Measurements from ENCODE around the gene ADCY3. TPM values are rescaled to one million over a fixed set of nuclear protein-coding genes. Genes with fewer than 3 reads are reported as not detected.

Gene ADCY3
- polyA plus RNA-seq, 1 of the 3 experiments (the other 2 are of a cell fraction) = 53.9 TPM

DNA sequence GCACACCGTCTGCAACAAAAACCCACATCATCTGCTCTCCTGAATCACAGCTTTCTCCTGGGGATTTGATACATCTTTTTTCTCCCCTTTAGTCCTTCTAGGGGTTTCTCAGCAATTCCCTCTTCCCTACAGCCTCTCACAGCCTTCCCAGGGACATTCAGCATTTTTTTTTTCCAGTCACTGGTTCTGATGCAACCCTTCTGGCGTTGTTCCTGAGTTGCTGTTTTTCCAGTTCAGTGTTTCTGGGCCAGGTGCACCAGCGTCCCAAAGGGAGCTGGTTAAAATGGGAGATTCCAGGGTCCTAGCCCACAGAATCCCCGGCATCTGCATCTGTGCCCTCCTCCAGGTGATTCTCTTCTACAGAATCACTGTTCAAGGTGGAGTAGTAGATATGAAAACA lies 36.1 kb downstream of the ADCY3 start:
- H3K79me2 ChIP-seq (ENCODE audit: insufficient read depth) = no peaks in the 10 kb centered on the region
- H3K4me1 ChIP-seq (ENCODE audit: control insufficient read depth in 1 of 2, insufficient read depth in 2 of 2, low read depth in 1 of 2, low read length in 1 of 2) = no peaks in the 10 kb centered on the region; a peak in 1 of 4 replicates
- no peaks in the 10 kb centered on the region for H3K36me3 ChIP-seq (replicated peaks in 1 of 2; ENCODE audit: control insufficient read depth in 1 of 2, insufficient read depth in 2 of 2, low read length in 1 of 2)
- no peak overlapping the region for H3K4me3 ChIP-seq (ENCODE audit: low read depth in 2 of 2, low read length in 1 of 2)
- ChIA-PET CTCF (interaction anchor here (0.7 kb wide), 1 partner anchor 222 kb away, joined by 3 read pairs; no protein-coding TSS in a partner anchor), POLR2A (no interaction called here)
- no peaks in the 10 kb centered on the region for H3K27me3 ChIP-seq (ENCODE audit: insufficient read depth)
- H3K9ac ChIP-seq = no peak overlapping the region
- no peaks in the 10 kb centered on the region for H3F3A ChIP-seq (replicated peaks; ENCODE audit: insufficient read depth)
- H3K9me3 ChIP-seq = no peaks in the 10 kb centered on the region
- TF ChIP-seq RXRA (IDR thresholded peaks at IDR 0.05; ENCODE audit: borderline replicate concordance, low read depth) (no peak), GABPA (IDR thresholded peaks at IDR 0.05; ENCODE audit: low read depth) (no peak), TAF1 (IDR thresholded peaks at IDR 0.05; ENCODE audit: borderline replicate concordance, low read depth, low read length) (no peak), RCOR1 (IDR thresholded peaks at IDR 0.05; ENCODE audit: low read length) (no peak), POLR2AphosphoS5 (IDR thresholded peaks at IDR 0.05; ENCODE audit: low read depth, low read length) (no peak), RAD21 (IDR thresholded peaks at IDR 0.05; ENCODE audit: low read length) (no peak), NFIC (IDR thresholded peaks at IDR 0.05; ENCODE audit: borderline replicate concordance) (no peak), NRF1 (IDR thresholded peaks at IDR 0.05; ENCODE audit: low read depth, low read length) (no peak), EP300 (IDR thresholded peaks at IDR 0.05; ENCODE audit: borderline replicate concordance in 1 of 2, low read depth in 1 of 2, low read length in 1 of 2) (no peak), YY1 (IDR thresholded peaks at IDR 0.05; ENCODE audit: low read depth) (no peak)
- TF ChIP-seq, protein P1, sequence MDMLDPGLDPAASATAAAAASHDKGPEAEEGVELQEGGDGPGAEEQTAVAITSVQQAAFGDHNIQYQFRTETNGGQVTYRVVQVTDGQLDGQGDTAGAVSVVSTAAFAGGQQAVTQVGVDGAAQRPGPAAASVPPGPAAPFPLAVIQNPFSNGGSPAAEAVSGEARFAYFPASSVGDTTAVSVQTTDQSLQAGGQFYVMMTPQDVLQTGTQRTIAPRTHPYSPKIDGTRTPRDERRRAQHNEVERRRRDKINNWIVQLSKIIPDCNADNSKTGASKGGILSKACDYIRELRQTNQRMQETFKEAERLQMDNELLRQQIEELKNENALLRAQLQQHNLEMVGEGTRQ (IDR thresholded peaks at IDR 0.05; ENCODE audit: borderline replicate concordance, low read depth, low read length) = no peak
- TF ChIP-seq, protein P2, sequence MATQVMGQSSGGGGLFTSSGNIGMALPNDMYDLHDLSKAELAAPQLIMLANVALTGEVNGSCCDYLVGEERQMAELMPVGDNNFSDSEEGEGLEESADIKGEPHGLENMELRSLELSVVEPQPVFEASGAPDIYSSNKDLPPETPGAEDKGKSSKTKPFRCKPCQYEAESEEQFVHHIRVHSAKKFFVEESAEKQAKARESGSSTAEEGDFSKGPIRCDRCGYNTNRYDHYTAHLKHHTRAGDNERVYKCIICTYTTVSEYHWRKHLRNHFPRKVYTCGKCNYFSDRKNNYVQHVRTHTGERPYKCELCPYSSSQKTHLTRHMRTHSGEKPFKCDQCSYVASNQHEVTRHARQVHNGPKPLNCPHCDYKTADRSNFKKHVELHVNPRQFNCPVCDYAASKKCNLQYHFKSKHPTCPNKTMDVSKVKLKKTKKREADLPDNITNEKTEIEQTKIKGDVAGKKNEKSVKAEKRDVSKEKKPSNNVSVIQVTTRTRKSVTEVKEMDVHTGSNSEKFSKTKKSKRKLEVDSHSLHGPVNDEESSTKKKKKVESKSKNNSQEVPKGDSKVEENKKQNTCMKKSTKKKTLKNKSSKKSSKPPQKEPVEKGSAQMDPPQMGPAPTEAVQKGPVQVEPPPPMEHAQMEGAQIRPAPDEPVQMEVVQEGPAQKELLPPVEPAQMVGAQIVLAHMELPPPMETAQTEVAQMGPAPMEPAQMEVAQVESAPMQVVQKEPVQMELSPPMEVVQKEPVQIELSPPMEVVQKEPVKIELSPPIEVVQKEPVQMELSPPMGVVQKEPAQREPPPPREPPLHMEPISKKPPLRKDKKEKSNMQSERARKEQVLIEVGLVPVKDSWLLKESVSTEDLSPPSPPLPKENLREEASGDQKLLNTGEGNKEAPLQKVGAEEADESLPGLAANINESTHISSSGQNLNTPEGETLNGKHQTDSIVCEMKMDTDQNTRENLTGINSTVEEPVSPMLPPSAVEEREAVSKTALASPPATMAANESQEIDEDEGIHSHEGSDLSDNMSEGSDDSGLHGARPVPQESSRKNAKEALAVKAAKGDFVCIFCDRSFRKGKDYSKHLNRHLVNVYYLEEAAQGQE (IDR thresholded peaks at IDR 0.05; ENCODE audit: low read depth, low read length) = no peak
- TF ChIP-seq, protein P3, sequence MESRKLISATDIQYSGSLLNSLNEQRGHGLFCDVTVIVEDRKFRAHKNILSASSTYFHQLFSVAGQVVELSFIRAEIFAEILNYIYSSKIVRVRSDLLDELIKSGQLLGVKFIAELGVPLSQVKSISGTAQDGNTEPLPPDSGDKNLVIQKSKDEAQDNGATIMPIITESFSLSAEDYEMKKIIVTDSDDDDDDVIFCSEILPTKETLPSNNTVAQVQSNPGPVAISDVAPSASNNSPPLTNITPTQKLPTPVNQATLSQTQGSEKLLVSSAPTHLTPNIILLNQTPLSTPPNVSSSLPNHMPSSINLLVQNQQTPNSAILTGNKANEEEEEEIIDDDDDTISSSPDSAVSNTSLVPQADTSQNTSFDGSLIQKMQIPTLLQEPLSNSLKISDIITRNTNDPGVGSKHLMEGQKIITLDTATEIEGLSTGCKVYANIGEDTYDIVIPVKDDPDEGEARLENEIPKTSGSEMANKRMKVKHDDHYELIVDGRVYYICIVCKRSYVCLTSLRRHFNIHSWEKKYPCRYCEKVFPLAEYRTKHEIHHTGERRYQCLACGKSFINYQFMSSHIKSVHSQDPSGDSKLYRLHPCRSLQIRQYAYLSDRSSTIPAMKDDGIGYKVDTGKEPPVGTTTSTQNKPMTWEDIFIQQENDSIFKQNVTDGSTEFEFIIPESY (IDR thresholded peaks at IDR 0.05; ENCODE audit: borderline replicate concordance, low read depth) = no peak
- TF ChIP-seq, protein P4, sequence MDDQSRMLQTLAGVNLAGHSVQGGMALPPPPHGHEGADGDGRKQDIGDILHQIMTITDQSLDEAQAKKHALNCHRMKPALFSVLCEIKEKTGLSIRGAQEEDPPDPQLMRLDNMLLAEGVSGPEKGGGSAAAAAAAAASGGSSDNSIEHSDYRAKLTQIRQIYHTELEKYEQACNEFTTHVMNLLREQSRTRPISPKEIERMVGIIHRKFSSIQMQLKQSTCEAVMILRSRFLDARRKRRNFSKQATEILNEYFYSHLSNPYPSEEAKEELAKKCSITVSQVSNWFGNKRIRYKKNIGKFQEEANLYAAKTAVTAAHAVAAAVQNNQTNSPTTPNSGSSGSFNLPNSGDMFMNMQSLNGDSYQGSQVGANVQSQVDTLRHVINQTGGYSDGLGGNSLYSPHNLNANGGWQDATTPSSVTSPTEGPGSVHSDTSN (IDR thresholded peaks at IDR 0.05) = no peak
- no peak overlapping the region for H2AFZ ChIP-seq (ENCODE audit: low read depth)
- WGBS (ENCODE audit: low lambda C conversion rate) = 89% methylated on average over 4 of the region's 4 CpGs
- no peak overlapping the region for H3K4me2 ChIP-seq
- H3K9me2 ChIP-seq = no peaks in the 10 kb centered on the region
- H3K27ac ChIP-seq (ENCODE audit: low read depth in 2 of 2, low read length in 1 of 2) = no peak overlapping the region
- H4K20me1 ChIP-seq (ENCODE audit: insufficient read depth) = no peaks in the 10 kb centered on the region
- DNase-seq = no peak
